ENCODE data around the gene LSR.

Gene LSR

GRCh38 chr19:35248310-35249145 is at the start of gene LSR:
Gene LSR, plus strand, starts transcription at chr19:35249002. Its CDS starts 21 bp downstream, at chr19:35249023.
- Histone ChIP-seq H3K36me3 (ENCODE audit: control insufficient read depth in 2 of 2, insufficient read depth in 2 of 2, low read length in 2 of 2) (no peaks in the 10 kb centered on the region), H3K4me1 (ENCODE audit: control insufficient read depth, insufficient read depth, low read length) (peaks cover 7% of the 10 kb centered on the region), H3K4me3 (ENCODE audit: low read length in 2 of 2) (peak within 1 kb of the TSS; percentile 31 to 62), H3K27me3 (ENCODE audit: control insufficient read depth in 1 of 2, insufficient read depth in 2 of 2, low read length in 2 of 2) (peaks cover 18 to 27% of the 10 kb centered on the region in 2 donors), H3K9ac (ENCODE audit: low read length in 2 of 2) (no peak within 1 kb of the TSS), H3K27ac (ENCODE audit: low read length) (no peak within 1 kb of the TSS), H3K9me3 (ENCODE audit: control insufficient read depth in 2 of 2, low read length in 2 of 2) (no peaks in the 10 kb centered on the region)

- no peak overlapping the region for H3K9ac ChIP-seq (ENCODE audit: low read length in 2 of 2)
- no peaks in the 10 kb centered on the region for H3K4me1 ChIP-seq (ENCODE audit: control insufficient read depth, insufficient read depth, low read length)
- H3K27me3 ChIP-seq (ENCODE audit: control insufficient read depth in 1 of 2, insufficient read depth in 2 of 2, low read length in 2 of 2): peaks cover 0 to 9% of the 10 kb centered on the region in 2 donors
- no peak overlapping the region for H3K27ac ChIP-seq (ENCODE audit: low read length)
- H3K9me3 ChIP-seq (ENCODE audit: control insufficient read depth in 2 of 2, low read length in 2 of 2): no peaks in the 10 kb centered on the region
- no peaks in the 10 kb centered on the region for H3K36me3 ChIP-seq (ENCODE audit: control insufficient read depth in 2 of 2, insufficient read depth in 2 of 2, low read length in 2 of 2)
- no peak overlapping the region for H3K4me3 ChIP-seq (ENCODE audit: low read length in 2 of 2)
Observed at GRCh38 chr19:35199481-35199880, 49.3 kb upstream of the LSR start.

- Histone ChIP-seq H3K27me3 (ENCODE audit: control insufficient read depth in 1 of 2, insufficient read depth in 2 of 2, low read length in 2 of 2) (peaks cover 0 to 13% of the 10 kb centered on the region in 2 donors), H3K9me3 (ENCODE audit: control insufficient read depth in 2 of 2, low read length in 2 of 2) (no peaks in the 10 kb centered on the region), H3K4me1 (ENCODE audit: control insufficient read depth, insufficient read depth, low read length) (no peaks in the 10 kb centered on the region), H3K36me3 (ENCODE audit: control insufficient read depth in 2 of 2, insufficient read depth in 2 of 2, low read length in 2 of 2) (no peaks in the 10 kb centered on the region), H3K27ac (ENCODE audit: low read length) (no peak overlapping the region), H3K9ac (ENCODE audit: low read length in 2 of 2) (no peak overlapping the region), H3K4me3 (ENCODE audit: low read length in 2 of 2) (no peak overlapping the region)
Observed at GRCh38 chr19:35202722-35203688, 45.8 kb upstream of the LSR start.

GRCh38 chr19:35204799-35205732 is 43.7 kb upstream of the LSR start:
- peaks cover 0 to 8% of the 10 kb centered on the region in 2 donors for H3K27me3 ChIP-seq (ENCODE audit: control insufficient read depth in 1 of 2, insufficient read depth in 2 of 2, low read length in 2 of 2)
- H3K36me3 ChIP-seq (ENCODE audit: control insufficient read depth in 2 of 2, insufficient read depth in 2 of 2, low read length in 2 of 2): no peaks in the 10 kb centered on the region
- H3K9ac ChIP-seq (ENCODE audit: low read length in 2 of 2): no peak overlapping the region
- no peak overlapping the region for H3K4me3 ChIP-seq (ENCODE audit: low read length in 2 of 2)
- H3K27ac ChIP-seq (ENCODE audit: low read length): no peak overlapping the region
- H3K9me3 ChIP-seq (ENCODE audit: control insufficient read depth in 2 of 2, low read length in 2 of 2): no peaks in the 10 kb centered on the region
- H3K4me1 ChIP-seq (ENCODE audit: control insufficient read depth, insufficient read depth, low read length): no peaks in the 10 kb centered on the region

- Histone ChIP-seq H3K27ac (ENCODE audit: low read length) (no peak overlapping the region), H3K4me1 (ENCODE audit: control insufficient read depth, insufficient read depth, low read length) (no peaks in the 10 kb centered on the region), H3K27me3 (ENCODE audit: control insufficient read depth in 1 of 2, insufficient read depth in 2 of 2, low read length in 2 of 2) (peaks cover 0 to 9% of the 10 kb centered on the region in 2 donors), H3K9me3 (ENCODE audit: control insufficient read depth in 2 of 2, low read length in 2 of 2) (no peaks in the 10 kb centered on the region), H3K36me3 (ENCODE audit: control insufficient read depth in 2 of 2, insufficient read depth in 2 of 2, low read length in 2 of 2) (no peaks in the 10 kb centered on the region), H3K4me3 (ENCODE audit: low read length in 2 of 2) (no peak overlapping the region), H3K9ac (ENCODE audit: low read length in 2 of 2) (no peak overlapping the region)
Observed at GRCh38 chr19:35205733-35206323, 43.0 kb upstream of the LSR start.

GRCh38 chr19:35206379-35206778 is 42.4 kb upstream of the LSR start:
- no peaks in the 10 kb centered on the region for H3K4me1 ChIP-seq (ENCODE audit: control insufficient read depth, insufficient read depth, low read length)
- no peak overlapping the region for H3K27ac ChIP-seq (ENCODE audit: low read length)
- H3K4me3 ChIP-seq (ENCODE audit: low read length in 2 of 2): no peak overlapping the region
- no peaks in the 10 kb centered on the region for H3K9me3 ChIP-seq (ENCODE audit: control insufficient read depth in 2 of 2, low read length in 2 of 2)
- no peaks in the 10 kb centered on the region for H3K36me3 ChIP-seq (ENCODE audit: control insufficient read depth in 2 of 2, insufficient read depth in 2 of 2, low read length in 2 of 2)
- no peak overlapping the region for H3K9ac ChIP-seq (ENCODE audit: low read length in 2 of 2)
- peaks cover 0 to 8% of the 10 kb centered on the region in 2 donors for H3K27me3 ChIP-seq (ENCODE audit: control insufficient read depth in 1 of 2, insufficient read depth in 2 of 2, low read length in 2 of 2)

- Histone ChIP-seq H3K27ac (ENCODE audit: low read length) (no peak overlapping the region), H3K27me3 (ENCODE audit: control insufficient read depth in 1 of 2, insufficient read depth in 2 of 2, low read length in 2 of 2) (peaks cover 0 to 8% of the 10 kb centered on the region in 2 donors), H3K9ac (ENCODE audit: low read length in 2 of 2) (no peak overlapping the region), H3K4me3 (ENCODE audit: low read length in 2 of 2) (no peak overlapping the region), H3K9me3 (ENCODE audit: control insufficient read depth in 2 of 2, low read length in 2 of 2) (no peaks in the 10 kb centered on the region), H3K36me3 (ENCODE audit: control insufficient read depth in 2 of 2, insufficient read depth in 2 of 2, low read length in 2 of 2) (no peaks in the 10 kb centered on the region), H3K4me1 (ENCODE audit: control insufficient read depth, insufficient read depth, low read length) (peaks cover under 1% of the 10 kb centered on the region)
Observed at GRCh38 chr19:35206855-35207254, 41.9 kb upstream of the LSR start.

- H3K36me3 ChIP-seq (ENCODE audit: control insufficient read depth in 2 of 2, insufficient read depth in 2 of 2, low read length in 2 of 2): no peaks in the 10 kb centered on the region
- peaks cover 0 to 8% of the 10 kb centered on the region in 2 donors for H3K27me3 ChIP-seq (ENCODE audit: control insufficient read depth in 1 of 2, insufficient read depth in 2 of 2, low read length in 2 of 2)
- H3K9ac ChIP-seq (ENCODE audit: low read length in 2 of 2): no peak overlapping the region
- no peaks in the 10 kb centered on the region for H3K9me3 ChIP-seq (ENCODE audit: control insufficient read depth in 2 of 2, low read length in 2 of 2)
- H3K4me1 ChIP-seq (ENCODE audit: control insufficient read depth, insufficient read depth, low read length): peaks cover 4% of the 10 kb centered on the region
- no peak overlapping the region for H3K27ac ChIP-seq (ENCODE audit: low read length)
- H3K4me3 ChIP-seq (ENCODE audit: low read length in 2 of 2): no peak overlapping the region
Observed at GRCh38 chr19:35207391-35207871, 41.4 kb upstream of the LSR start.

GRCh38 chr19:35208121-35208520 is 40.7 kb upstream of the LSR start:
- Histone ChIP-seq H3K9ac (ENCODE audit: low read length in 2 of 2) (no peak overlapping the region), H3K36me3 (ENCODE audit: control insufficient read depth in 2 of 2, insufficient read depth in 2 of 2, low read length in 2 of 2) (no peaks in the 10 kb centered on the region), H3K4me3 (ENCODE audit: low read length in 2 of 2) (no peak overlapping the region), H3K27me3 (ENCODE audit: control insufficient read depth in 1 of 2, insufficient read depth in 2 of 2, low read length in 2 of 2) (peaks cover 0 to 8% of the 10 kb centered on the region in 2 donors), H3K4me1 (ENCODE audit: control insufficient read depth, insufficient read depth, low read length) (peaks cover 4% of the 10 kb centered on the region), H3K27ac (ENCODE audit: low read length) (no peak overlapping the region), H3K9me3 (ENCODE audit: control insufficient read depth in 2 of 2, low read length in 2 of 2) (no peaks in the 10 kb centered on the region)

Measured in stomach smooth muscle (tissue), 2 donors.